ENCODE data around the gene IQSEC1.

Gene IQSEC1

DNA sequence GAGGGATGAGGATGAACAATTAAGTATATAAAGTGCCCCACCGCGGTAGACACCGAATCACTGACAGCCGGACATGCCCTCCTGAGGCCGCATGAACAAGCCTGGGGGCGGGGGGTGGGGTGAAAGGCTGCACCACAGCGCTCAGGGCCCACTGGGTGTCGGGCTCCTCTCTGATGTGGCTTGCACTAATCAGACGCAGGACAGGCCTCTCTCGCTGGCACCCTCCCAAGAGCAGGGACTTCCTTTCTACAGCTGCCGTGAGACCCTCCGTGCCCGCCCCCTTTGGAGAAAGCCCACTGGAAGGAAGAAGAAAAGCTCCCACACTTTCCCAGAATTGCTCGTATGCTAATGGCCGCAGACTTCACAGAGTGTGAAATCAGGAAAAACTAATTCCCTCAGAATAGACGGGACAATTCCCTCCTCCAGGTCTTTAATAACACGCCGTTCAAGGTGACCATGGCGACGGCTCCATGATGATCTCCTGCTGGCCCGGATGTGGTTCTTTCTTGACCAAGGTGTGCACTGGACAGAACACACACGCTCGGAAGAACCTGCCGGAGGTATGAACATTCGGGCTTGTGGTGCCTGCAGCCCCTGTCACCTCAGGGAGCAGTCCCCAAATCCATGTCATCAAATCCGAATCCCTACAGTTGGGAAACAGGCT is 32.0 kb downstream of the IQSEC1 start:
- DNase-seq (ENCODE audit: low spot score): no peak
- TF ChIP-seq, protein P1, sequence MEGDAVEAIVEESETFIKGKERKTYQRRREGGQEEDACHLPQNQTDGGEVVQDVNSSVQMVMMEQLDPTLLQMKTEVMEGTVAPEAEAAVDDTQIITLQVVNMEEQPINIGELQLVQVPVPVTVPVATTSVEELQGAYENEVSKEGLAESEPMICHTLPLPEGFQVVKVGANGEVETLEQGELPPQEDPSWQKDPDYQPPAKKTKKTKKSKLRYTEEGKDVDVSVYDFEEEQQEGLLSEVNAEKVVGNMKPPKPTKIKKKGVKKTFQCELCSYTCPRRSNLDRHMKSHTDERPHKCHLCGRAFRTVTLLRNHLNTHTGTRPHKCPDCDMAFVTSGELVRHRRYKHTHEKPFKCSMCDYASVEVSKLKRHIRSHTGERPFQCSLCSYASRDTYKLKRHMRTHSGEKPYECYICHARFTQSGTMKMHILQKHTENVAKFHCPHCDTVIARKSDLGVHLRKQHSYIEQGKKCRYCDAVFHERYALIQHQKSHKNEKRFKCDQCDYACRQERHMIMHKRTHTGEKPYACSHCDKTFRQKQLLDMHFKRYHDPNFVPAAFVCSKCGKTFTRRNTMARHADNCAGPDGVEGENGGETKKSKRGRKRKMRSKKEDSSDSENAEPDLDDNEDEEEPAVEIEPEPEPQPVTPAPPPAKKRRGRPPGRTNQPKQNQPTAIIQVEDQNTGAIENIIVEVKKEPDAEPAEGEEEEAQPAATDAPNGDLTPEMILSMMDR (IDR thresholded peaks at IDR 0.05; ENCODE audit: extremely low read depth, missing control alignments): no peak

DNA sequence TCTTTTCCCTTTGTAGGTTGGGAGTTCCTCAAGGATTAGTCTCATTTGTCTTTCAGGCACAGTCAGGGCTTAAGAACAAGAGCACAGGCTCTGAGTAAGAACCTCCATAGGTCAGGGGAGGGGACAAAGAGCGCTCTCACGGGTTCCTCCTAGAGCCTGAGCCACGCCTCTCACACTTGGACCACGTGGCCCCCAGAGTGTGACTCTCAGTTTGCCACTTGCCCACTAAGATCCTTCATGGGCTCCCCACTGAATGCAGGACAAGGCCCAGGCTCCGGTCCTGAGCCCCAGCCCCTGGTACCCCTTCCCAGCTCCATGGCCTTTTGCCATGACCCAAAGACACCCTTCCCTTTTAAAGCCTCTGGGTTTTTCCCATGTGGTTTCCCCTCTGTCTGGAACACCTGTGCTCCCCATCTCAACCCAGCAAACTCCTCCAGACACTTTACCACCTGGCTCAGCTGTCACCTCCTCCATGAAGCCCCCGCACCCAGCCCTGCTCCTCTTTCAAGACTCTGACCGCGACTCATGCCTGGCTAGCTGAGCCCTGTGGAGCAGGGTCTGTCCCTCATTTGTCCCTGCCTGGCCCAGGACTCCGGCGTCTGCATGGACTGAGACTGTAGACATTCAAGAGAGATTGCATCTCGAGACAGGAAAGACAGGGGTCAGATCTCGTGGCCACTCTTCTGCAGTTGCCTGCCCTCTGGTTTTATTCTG is 32.7 kb downstream of the IQSEC1 start:
- DNase-seq (ENCODE audit: low spot score): peak; percentile 92
- TF ChIP-seq, protein P1 (IDR thresholded peaks at IDR 0.05; ENCODE audit: extremely low read depth, missing control alignments): no peak

DNA sequence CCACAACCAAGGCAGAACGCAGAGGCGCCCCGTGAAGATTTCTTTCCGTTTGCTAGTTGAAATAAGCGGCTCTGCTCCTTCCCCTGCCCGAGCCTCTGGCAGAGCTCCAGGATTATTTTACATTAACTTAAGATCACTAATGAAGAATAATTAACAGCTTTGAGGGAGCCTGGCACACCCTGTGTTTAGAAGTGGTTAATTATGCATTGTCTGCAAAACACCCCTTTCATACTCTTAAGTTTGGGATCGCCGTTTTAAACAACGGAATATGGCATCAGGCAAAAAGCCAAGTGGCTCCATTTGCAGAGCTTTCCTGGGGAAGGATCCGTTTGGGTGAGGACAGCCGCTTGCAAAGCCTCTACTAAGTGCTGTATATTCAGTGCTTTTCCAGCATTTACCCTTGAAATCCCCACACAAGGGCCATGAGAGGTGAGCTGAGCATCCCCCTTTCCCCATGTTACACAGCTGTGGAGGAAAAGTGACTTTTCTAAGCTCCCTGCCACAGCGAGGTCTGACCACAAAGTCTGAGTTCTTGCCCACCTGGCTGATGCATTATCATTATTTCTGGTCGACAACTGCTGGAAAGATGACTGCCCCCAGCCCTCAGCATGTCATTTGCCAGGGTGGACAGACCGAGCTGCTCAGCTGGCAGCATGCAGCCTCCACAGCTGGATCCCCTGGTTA is 33.9 kb downstream of the IQSEC1 start:
- TF ChIP-seq, protein P1 (IDR thresholded peaks at IDR 0.05; ENCODE audit: extremely low read depth, missing control alignments): no peak
- DNase-seq (ENCODE audit: low spot score): no peak

DNA sequence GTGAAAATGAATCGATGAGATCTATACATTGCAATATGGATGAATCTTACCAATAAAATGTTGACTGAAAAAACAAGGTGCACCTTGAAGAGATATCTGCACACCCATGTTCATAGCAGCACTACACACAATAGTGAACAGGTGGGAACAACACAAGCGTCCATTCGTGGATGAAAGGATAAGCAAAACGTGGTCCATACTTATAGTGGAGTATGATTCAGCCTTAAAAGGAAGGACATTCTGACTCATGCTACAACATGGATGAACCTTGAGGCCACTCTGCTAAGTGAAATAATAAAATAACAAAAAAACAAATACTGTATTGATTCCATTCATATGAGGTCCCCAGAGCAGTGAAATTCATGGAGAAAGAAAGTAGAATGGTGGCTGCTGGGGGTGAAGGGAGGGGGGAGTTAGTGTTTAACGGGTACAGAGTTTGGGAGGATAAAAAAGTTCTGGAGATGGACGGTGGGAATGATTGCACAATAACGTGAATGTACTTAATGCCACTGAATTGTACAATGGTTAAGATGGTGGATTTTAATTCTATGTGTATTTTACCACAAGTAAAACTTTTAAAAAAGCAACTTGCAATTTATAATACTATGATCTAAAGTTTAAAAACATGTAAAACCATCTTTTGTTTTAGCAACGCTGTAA is 35.6 kb downstream of the IQSEC1 start:
- TF ChIP-seq, protein P1 (IDR thresholded peaks at IDR 0.05; ENCODE audit: extremely low read depth, missing control alignments): no peak

DNA sequence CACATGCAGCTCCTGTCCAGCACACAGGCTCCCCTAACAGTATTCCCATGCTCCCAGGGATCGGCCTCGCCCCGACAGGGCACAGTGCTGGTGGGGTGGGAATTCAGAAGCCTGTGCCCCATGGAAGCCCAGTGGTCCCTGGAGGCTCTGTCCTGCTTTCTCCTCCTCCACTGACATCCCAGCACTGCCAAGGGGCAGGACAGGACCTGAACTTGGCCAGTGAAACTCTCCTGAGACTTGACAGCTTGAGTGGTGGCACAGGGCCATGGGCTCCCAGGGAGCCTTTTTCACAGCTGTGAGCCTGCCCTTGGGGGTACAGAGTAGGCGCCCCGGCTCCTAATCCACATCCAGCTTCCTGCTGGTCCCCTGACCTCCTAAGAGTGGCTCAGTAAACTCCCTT is 38.4 kb downstream of the IQSEC1 start:
- DNase-seq (ENCODE audit: low spot score): no peak
- TF ChIP-seq, protein P1 (IDR thresholded peaks at IDR 0.05; ENCODE audit: extremely low read depth, missing control alignments): no peak

More for the DNA sequence above, 35.6 kb downstream of the IQSEC1 start:
- no peak for DNase-seq (ENCODE audit: low spot score)

DNA sequence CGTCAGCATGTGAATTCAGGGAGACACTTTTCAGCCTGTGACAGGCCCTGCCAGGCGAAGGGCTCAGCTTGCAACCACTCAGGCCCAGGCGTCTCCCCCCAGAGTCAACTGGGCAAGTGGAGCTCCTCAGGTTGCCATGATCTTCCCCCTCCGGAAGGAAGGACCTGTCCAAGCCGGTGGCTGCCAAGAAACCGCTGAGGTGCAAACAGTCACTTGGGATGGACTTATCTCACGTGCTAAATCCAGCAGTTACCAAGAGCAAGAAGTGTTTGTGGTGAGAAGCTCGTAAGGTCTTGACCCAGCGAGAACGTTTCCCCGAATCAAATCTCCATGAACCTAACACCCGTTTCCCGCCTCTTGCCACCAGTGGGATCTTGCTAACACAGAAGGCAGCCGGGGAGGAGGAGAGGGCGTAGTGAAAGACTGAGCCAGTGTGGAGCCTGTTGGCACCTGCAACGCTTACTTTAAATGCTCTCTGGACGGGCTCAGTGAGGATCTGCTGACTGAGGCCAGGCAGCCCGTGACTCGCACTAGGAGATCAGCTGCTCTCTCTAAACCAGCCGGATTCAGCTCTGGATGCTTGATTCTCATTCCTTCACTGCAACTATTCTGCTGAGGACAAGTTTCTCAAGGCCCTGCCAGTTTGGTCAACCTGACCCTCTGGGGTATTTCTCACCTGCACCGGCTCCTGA is 39.0 kb downstream of the IQSEC1 start:
- no peak for DNase-seq (ENCODE audit: low spot score)
- TF ChIP-seq, protein P1 (IDR thresholded peaks at IDR 0.05; ENCODE audit: extremely low read depth, missing control alignments): no peak

Data from GM20000 (cell line).